ENCODE results near the gene DENND5A. TPM values are rescaled to one million over a fixed set of nuclear protein-coding genes. Genes with fewer than 3 reads are reported as not detected.

The DENND5A gene
- total and polyA plus RNA-seq, 2 of the 8 experiments (the other 6 are each of a cell fraction or from before 2014, with no cell fraction given) = 65.7 to 139 TPM

DNA sequence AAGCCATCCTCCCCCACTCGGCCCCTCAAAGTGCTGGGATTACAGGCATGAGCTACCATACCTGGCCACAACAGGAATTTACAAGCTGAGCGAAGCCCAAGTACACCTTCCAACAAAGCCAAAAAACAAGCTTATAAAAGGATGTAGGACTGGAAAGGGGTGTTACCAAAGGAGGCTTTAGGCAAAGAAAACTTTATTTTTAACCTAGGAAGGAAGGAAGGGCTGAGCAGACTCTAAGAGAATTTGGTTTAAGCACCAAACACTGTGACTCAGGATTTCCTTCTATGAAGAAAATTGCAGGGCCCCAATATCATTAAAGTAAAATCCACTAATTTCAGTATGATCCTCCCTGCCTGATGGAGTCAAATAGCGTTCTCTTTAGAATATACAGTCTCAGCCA, 12.1 kb downstream of the DENND5A start:
- no peaks in the 10 kb centered on the region for H3K9me3 ChIP-seq (ENCODE audit: insufficient read depth in 2 of 2, low read depth in 1 of 2, low read length in 1 of 2)
- no peak overlapping the region for H3K14ac ChIP-seq (ENCODE audit: insufficient read length)
- no peak overlapping the region for H2AFZ ChIP-seq (ENCODE audit: low read length)
- H4K20me1 ChIP-seq (replicated peaks in 1 of 2; ENCODE audit: control insufficient read depth in 1 of 2, insufficient read depth in 2 of 2, low read length in 2 of 2) = peaks cover 2 to 6% of the 10 kb centered on the region in 2 experiments
- H2BK12ac ChIP-seq (ENCODE audit: low read depth, low read length) = no peak overlapping the region
- H3K27ac ChIP-seq (ENCODE audit: low read depth, low read length) = no peak overlapping the region
- no peaks in the 10 kb centered on the region for H3K27me3 ChIP-seq (replicated peaks in 1 of 4; ENCODE audit: control insufficient read depth in 3 of 4, extremely low read depth in 1 of 4, insufficient read depth in 3 of 4, low read length in 3 of 4)
- no peak overlapping the region for H3K4me2 ChIP-seq (ENCODE audit: insufficient read depth in 1 of 2, low read depth in 2 of 2, low read length in 2 of 2)
- no peak overlapping the region for H3K4me3 ChIP-seq (ENCODE audit: extremely low read depth in 1 of 4, insufficient read depth in 2 of 4, low read depth in 3 of 4, low read length in 4 of 4)
- no peak overlapping the region for H2BK120ac ChIP-seq (replicated peaks; ENCODE audit: low read depth, low read length)
- no peak overlapping the region for H3K23ac ChIP-seq (ENCODE audit: insufficient read length)
- WGBS, 2 experiments (ENCODE audit: extremely low coverage in 1 of 2, insufficient coverage in 1 of 2, insufficient read length in 1 of 2, insufficient replicate concordance in 2 of 2, low coverage in 1 of 2, low lambda C conversion rate in 2 of 2, missing lambda C conversion rate in 1 of 2) = 85% methylated on average over 3 of the region's 3 CpGs; no CpG with 5 or more reads in 1 of the 2 experiments
- no peak for TF ChIP-seq NRF1 (IDR thresholded peaks at IDR 0.05; ENCODE audit: low read depth, low read length)
- no peak for TF ChIP-seq CHD2 (IDR thresholded peaks at IDR 0.05; ENCODE audit: low read length)
- TF ChIP-seq BCL11A (IDR thresholded peaks at IDR 0.05; ENCODE audit: low read depth in 2 of 2, low read length in 2 of 2) = no peak
- no peak for TF ChIP-seq GABPA (IDR thresholded peaks at IDR 0.05; ENCODE audit: borderline replicate concordance, insufficient read depth, low read length)
- TF ChIP-seq CTBP2 (IDR thresholded peaks at IDR 0.05; ENCODE audit: borderline replicate concordance, insufficient read depth, insufficient read length, low read length) = no peak
- no peak for TF ChIP-seq POLR2AphosphoS5 (IDR thresholded peaks at IDR 0.05; ENCODE audit: low read depth, low read length)
- TF ChIP-seq BRCA1 (IDR thresholded peaks at IDR 0.05; ENCODE audit: low read depth, low read length) = no peak
- TF ChIP-seq, protein P1, sequence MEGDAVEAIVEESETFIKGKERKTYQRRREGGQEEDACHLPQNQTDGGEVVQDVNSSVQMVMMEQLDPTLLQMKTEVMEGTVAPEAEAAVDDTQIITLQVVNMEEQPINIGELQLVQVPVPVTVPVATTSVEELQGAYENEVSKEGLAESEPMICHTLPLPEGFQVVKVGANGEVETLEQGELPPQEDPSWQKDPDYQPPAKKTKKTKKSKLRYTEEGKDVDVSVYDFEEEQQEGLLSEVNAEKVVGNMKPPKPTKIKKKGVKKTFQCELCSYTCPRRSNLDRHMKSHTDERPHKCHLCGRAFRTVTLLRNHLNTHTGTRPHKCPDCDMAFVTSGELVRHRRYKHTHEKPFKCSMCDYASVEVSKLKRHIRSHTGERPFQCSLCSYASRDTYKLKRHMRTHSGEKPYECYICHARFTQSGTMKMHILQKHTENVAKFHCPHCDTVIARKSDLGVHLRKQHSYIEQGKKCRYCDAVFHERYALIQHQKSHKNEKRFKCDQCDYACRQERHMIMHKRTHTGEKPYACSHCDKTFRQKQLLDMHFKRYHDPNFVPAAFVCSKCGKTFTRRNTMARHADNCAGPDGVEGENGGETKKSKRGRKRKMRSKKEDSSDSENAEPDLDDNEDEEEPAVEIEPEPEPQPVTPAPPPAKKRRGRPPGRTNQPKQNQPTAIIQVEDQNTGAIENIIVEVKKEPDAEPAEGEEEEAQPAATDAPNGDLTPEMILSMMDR (IDR thresholded peaks at IDR 0.05; ENCODE audit: control extremely low read depth in 1 of 3, insufficient read depth in 1 of 3, low read depth in 1 of 3, low read length in 3 of 3) = no peak
- TF ChIP-seq JUN (IDR thresholded peaks at IDR 0.05; ENCODE audit: low read depth, low read length) = no peak
- TF ChIP-seq HDAC6 (IDR thresholded peaks at IDR 0.05; ENCODE audit: low read depth, low read length) = no peak
- FAIRE-seq (no peak), DNase-seq (ENCODE audit: low read depth in 1 of 2, low spot score in 2 of 2) (no peak)
- no peak overlapping the region for H4K5ac ChIP-seq (ENCODE audit: insufficient read length, low read depth, low read length)
- H3K18ac ChIP-seq (ENCODE audit: extremely low read depth, low read length) = no peak overlapping the region
- H2AK5ac ChIP-seq (ENCODE audit: low read depth, low read length) = no peak overlapping the region
- no peak overlapping the region for H3K4ac ChIP-seq (replicated peaks; ENCODE audit: insufficient read length, low read depth, low read length)
- H3K23me2 ChIP-seq (ENCODE audit: low read depth, low read length) = no peaks in the 10 kb centered on the region
- peaks cover 0 to 3% (median 0%) of the 10 kb centered on the region in 4 experiments; a peak in 1 of 8 replicates for H3K36me3 ChIP-seq (ENCODE audit: control insufficient read depth in 2 of 4, insufficient read depth in 4 of 4, low read length in 3 of 4)
- POLR2A ChIA-PET (ENCODE audit: partially characterized antibody) = interaction anchor here (0.7 to 1.4 kb wide), 3 partner anchors 10 to 208 kb away, joined by 3 read pairs; no protein-coding TSS in a partner anchor
- H2BK20ac ChIP-seq (ENCODE audit: low read length) = no peak overlapping the region
- peaks cover 4% of the 10 kb centered on the region; the same call in 1 of the 2 replicates for H3K79me1 ChIP-seq (ENCODE audit: low read depth, low read length)
- H3K9ac ChIP-seq (replicated peaks in 1 of 4; ENCODE audit: extremely low read depth in 1 of 4, low read depth in 3 of 4, low read length in 3 of 4) = no peak overlapping the region
- H4K91ac ChIP-seq (replicated peaks; ENCODE audit: insufficient read length, low read length) = no peak overlapping the region
- CTCF ChIA-PET (ENCODE audit: partially characterized antibody) = no interaction called here
- H2BK15ac ChIP-seq (ENCODE audit: low read length) = no peak overlapping the region
- H2BK5ac ChIP-seq (ENCODE audit: low read depth, low read length) = no peak overlapping the region
- no peak overlapping the region for H3K56ac ChIP-seq (replicated peaks; ENCODE audit: insufficient read length, low read depth, low read length)
- no peaks in the 10 kb centered on the region for H3K4me1 ChIP-seq (replicated peaks in 1 of 4; ENCODE audit: control insufficient read depth in 3 of 4, insufficient read depth in 4 of 4, low read length in 3 of 4)
- peaks cover 0 to 68% of the 10 kb centered on the region in 2 experiments; a peak in 2 of 4 replicates for H3K79me2 ChIP-seq (ENCODE audit: control insufficient read depth in 1 of 2, insufficient read depth in 2 of 2, low read length in 2 of 2)
- H4K8ac ChIP-seq (ENCODE audit: extremely low read depth, insufficient read depth, low read length) = no peak overlapping the region

Measured in H1 (cell line).